Measurements from ENCODE around the gene CRTC2. TPM values are rescaled to one million over a fixed set of nuclear protein-coding genes. Genes with fewer than 3 reads are reported as not detected.
A peak's percentile ranks its signal among the peaks of the same experiment; 100 is the strongest.

The CRTC2 gene
- total RNA-seq, 3 donors from 2014 or later = 16.2 to 19.7 (median 19.0) TPM

GRCh38 chr1:153995202-153995601 lies 36.8 kb upstream of the CRTC2 start:
- peaks cover 5 to 8% of the 10 kb centered on the region in 2 donors for H3K4me1 ChIP-seq
- intact Hi-C loops (cut with DNase I; ENCODE audit: low total_unique reads) = no loop called here
- no peak overlapping the region for H3K27ac ChIP-seq
- no peaks in the 10 kb centered on the region for H3K27me3 ChIP-seq
- no peak for DNase-seq (ENCODE audit: low spot score in 2 of 2)
- no peaks in the 10 kb centered on the region for H3K36me3 ChIP-seq
- TF ChIP-seq POLR2A (IDR thresholded peaks at IDR 0.05) (no peak), POLR2AphosphoS5 (IDR thresholded peaks at IDR 0.05) (no peak)
- TF ChIP-seq, protein P1, sequence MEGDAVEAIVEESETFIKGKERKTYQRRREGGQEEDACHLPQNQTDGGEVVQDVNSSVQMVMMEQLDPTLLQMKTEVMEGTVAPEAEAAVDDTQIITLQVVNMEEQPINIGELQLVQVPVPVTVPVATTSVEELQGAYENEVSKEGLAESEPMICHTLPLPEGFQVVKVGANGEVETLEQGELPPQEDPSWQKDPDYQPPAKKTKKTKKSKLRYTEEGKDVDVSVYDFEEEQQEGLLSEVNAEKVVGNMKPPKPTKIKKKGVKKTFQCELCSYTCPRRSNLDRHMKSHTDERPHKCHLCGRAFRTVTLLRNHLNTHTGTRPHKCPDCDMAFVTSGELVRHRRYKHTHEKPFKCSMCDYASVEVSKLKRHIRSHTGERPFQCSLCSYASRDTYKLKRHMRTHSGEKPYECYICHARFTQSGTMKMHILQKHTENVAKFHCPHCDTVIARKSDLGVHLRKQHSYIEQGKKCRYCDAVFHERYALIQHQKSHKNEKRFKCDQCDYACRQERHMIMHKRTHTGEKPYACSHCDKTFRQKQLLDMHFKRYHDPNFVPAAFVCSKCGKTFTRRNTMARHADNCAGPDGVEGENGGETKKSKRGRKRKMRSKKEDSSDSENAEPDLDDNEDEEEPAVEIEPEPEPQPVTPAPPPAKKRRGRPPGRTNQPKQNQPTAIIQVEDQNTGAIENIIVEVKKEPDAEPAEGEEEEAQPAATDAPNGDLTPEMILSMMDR (IDR thresholded peaks at IDR 0.05) = no peak
- no peak overlapping the region for H3K4me3 ChIP-seq
- no peaks in the 10 kb centered on the region for H3K9me3 ChIP-seq

- Histone ChIP-seq H3K4me1 (peaks cover 8% of the 10 kb centered on the region in 2 donors), H3K27ac (peak overlapping the region; percentile 94 to 96), H3K9me3 (no peaks in the 10 kb centered on the region), H3K27me3 (no peaks in the 10 kb centered on the region), H3K4me3 (peak overlapping the region; percentile 69 to 86 (median 85)), H3K36me3 (no peaks in the 10 kb centered on the region)
- intact Hi-C loops (cut with DNase I; ENCODE audit: low total_unique reads) = no loop called here
- DNase-seq (ENCODE audit: low spot score in 2 of 2) = no peak
- TF ChIP-seq POLR2A (IDR thresholded peaks at IDR 0.05) = no peak
These were observed 33.4 kb upstream of the CRTC2 start for GRCh38 chr1:153991806-153992205.

DNA sequence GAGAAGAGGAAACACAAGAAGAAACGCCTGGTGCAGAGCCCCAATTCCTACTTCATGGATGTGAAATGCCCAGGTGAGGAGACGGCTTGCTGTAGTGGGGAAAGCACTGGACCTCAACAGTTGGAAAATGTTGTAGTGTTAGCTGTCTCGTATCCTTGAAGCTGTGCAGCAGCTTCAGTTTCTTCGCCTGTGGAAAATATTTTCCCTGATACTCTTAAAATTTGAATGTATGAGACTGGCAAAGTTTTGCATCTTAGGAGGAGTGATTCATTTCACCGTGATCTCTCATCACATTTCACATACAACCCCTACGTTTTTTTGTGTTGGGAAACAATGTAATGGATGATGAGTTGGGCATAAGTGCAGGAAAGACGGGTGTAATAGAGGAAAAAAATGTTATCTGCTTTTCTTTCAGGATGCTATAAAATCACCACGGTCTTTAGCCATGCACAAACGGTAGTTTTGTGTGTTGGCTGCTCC lies 32.8 kb upstream of the CRTC2 start:
- peaks cover 8% of the 10 kb centered on the region in 2 donors for H3K4me1 ChIP-seq
- no peaks in the 10 kb centered on the region for H3K9me3 ChIP-seq
- no peaks in the 10 kb centered on the region for H3K36me3 ChIP-seq
- TF ChIP-seq POLR2AphosphoS5 (IDR thresholded peaks at IDR 0.05) (no peak), POLR2A (IDR thresholded peaks at IDR 0.05) (no peak)
- TF ChIP-seq, protein P1 (IDR thresholded peaks at IDR 0.05) = no peak
- H3K4me3 ChIP-seq = peak overlapping the region; percentile 69 to 86 (median 85)
- no peaks in the 10 kb centered on the region for H3K27me3 ChIP-seq
- peak overlapping the region; percentile 94 to 96 for H3K27ac ChIP-seq
- no peak for DNase-seq (ENCODE audit: low spot score in 2 of 2)
- intact Hi-C loops (cut with DNase I; ENCODE audit: low total_unique reads) = no loop called here

DNA sequence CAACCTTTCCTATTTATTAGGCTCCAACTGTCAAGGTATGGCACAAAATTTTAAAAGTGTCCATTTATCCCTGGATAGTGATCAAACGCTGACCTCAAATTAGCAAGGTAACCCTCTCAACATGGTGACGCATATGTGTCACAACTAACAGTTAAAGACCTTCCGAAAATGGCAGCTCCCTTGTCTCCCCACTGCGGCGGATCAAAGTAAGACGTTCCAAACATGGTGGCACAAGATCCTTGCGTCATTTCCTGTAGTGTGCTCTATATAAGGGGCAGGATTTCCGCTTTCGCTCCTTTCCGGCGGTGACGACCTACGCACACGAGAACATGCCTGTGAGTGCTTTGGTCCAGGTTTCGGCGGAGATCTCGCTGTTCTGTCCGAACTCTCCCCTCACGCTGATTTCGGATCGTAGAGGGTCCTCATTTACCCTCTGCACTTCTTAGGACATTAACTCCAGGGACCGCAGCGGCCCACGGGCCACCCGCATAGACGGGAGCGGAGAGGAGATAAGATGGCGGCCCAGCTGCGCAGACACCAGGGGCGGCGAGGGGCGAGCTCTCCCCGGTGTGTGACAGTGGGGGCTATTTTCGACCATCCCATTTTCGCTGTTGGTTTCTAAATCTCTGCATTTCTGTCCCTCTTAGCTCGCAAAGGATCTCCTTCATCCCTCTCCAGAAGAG lies 32.2 kb upstream of the CRTC2 start, which contains the start of gene RPS27:
TSS of gene RPS27 (plus strand) at position 295 of the 683 bp plus-strand sequence. CDS start at position 330, 35 bp downstream.
- TF ChIP-seq, protein P1 (IDR thresholded peaks at IDR 0.05) = peak in 2 of 3 donors; percentile 18 to 20
- peak; percentile 100 for TF ChIP-seq POLR2AphosphoS5 (IDR thresholded peaks at IDR 0.05)
- TF ChIP-seq POLR2A (IDR thresholded peaks at IDR 0.05) = peak; percentile 99
- Histone ChIP-seq H3K4me3 (peak within 1 kb of the TSS; percentile 69 to 86 (median 85)), H3K36me3 (no peaks in the 10 kb centered on the region), H3K27ac (peak within 1 kb of the TSS; percentile 94 to 96), H3K9me3 (no peaks in the 10 kb centered on the region), H3K27me3 (no peaks in the 10 kb centered on the region), H3K4me1 (peaks cover 8% of the 10 kb centered on the region in 2 donors)
- intact Hi-C loops (cut with DNase I; ENCODE audit: low total_unique reads) = no loop called here
- DNase-seq (ENCODE audit: low spot score in 2 of 2) = peak; percentile 89 to 96

DNA sequence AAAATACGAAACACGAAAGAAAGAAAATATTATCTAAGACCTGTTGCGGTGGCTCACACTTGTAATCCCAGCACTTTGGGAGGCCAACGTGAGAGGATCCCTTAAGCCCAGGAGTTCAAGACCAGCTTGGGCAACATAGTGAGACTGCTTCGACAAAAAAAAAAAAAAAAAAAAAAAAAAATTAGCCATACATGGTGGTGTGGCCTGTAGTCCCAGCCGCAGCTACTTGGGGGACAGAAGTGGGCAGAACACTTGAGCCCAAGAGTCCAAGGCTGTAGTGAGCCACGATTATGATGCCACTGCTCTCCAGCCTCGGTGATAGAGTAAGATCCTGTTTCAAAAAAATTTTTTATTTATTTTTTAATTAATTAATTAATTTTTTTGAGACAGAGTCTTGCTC lies 29.2 kb upstream of the CRTC2 start:
- DNase-seq (ENCODE audit: low spot score in 2 of 2) = no peak
- intact Hi-C loops (cut with DNase I; ENCODE audit: low total_unique reads) = no loop called here
- Histone ChIP-seq H3K4me3 (no peak overlapping the region), H3K36me3 (no peaks in the 10 kb centered on the region), H3K9me3 (no peaks in the 10 kb centered on the region), H3K4me1 (peaks cover 5 to 15% of the 10 kb centered on the region in 2 donors), H3K27me3 (no peaks in the 10 kb centered on the region), H3K27ac (no peak overlapping the region)
- no peak for TF ChIP-seq POLR2A (IDR thresholded peaks at IDR 0.05)
- TF ChIP-seq, protein P1 (IDR thresholded peaks at IDR 0.05) = no peak
- no peak for TF ChIP-seq POLR2AphosphoS5 (IDR thresholded peaks at IDR 0.05)

Data from breast epithelium (tissue), 4 donors.